Epithelial cell of esophagus (primary cell): ENCODE measurements around the gene PARK7.

Source experiments
- DNase-seq: peaks from one replicate; pipeline ENCODE4 v3.0.0; 2010; ENCODE audit warnings: low read depth
- H3K4me3 ChIP-seq: 2 replicates; pipeline ENCODE4 v1.5.1; 2011; ENCODE audit warnings: mild to moderate bottlenecking, low read length, control low read depth
- TF ChIP-seq, protein P1 (sequence below): IDR thresholded peaks from 2 replicates; pipeline ENCODE4 v1.5.1; 2011; ENCODE audit warnings: low read depth, mild to moderate bottlenecking, low read length, control low read depth, inconsistent platforms; ENCODE audit not compliant: insufficient read depth; ENCODE audit errors: missing control alignments

The PARK7 gene

DNA sequence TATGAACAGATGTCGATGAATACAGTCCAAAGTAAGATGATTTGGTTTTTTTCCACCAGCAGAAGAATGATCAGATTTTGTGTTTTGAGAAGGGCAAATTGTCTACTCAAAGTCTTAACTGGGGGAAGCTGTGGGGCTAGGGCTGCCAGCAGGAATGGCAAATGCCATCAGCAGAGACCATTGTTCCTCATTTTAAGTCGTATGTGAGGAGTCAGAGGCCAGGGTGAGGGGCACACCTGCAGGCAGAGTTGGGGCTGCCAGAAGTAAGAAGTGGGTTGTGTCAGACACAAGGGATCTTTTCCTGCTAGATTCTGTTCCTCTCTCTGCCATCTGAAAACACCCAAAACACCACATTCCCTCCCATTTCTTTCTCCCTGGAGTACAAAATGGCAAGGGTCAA, 8.7 kb downstream of the PARK7 start:
- no peak for DNase-seq
- H3K4me3 ChIP-seq: no peak overlapping the region
- TF ChIP-seq, protein P1, sequence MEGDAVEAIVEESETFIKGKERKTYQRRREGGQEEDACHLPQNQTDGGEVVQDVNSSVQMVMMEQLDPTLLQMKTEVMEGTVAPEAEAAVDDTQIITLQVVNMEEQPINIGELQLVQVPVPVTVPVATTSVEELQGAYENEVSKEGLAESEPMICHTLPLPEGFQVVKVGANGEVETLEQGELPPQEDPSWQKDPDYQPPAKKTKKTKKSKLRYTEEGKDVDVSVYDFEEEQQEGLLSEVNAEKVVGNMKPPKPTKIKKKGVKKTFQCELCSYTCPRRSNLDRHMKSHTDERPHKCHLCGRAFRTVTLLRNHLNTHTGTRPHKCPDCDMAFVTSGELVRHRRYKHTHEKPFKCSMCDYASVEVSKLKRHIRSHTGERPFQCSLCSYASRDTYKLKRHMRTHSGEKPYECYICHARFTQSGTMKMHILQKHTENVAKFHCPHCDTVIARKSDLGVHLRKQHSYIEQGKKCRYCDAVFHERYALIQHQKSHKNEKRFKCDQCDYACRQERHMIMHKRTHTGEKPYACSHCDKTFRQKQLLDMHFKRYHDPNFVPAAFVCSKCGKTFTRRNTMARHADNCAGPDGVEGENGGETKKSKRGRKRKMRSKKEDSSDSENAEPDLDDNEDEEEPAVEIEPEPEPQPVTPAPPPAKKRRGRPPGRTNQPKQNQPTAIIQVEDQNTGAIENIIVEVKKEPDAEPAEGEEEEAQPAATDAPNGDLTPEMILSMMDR: no peak

DNA sequence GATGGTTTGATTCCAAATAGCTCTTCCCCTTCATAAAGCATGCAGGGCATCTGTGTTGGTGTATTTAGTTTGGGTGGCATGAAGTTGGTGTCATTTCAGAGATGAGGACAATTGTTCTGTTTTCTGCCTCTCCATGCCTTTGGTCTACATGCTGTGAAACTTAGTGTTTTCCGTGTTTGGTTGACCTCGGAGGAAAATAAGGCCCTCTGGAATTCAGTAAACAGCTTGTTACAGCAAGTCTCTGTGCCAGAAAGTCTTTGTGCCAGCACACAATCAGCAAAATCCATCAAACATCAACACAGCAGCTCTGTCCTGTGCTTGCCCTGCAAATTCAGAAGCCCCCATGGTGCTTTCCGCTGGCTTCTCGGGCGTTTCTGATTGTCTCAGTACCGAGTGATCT, 9.5 kb downstream of the PARK7 start:
- DNase-seq: no peak
- no peak overlapping the region for H3K4me3 ChIP-seq
- TF ChIP-seq, protein P1: no peak

DNA sequence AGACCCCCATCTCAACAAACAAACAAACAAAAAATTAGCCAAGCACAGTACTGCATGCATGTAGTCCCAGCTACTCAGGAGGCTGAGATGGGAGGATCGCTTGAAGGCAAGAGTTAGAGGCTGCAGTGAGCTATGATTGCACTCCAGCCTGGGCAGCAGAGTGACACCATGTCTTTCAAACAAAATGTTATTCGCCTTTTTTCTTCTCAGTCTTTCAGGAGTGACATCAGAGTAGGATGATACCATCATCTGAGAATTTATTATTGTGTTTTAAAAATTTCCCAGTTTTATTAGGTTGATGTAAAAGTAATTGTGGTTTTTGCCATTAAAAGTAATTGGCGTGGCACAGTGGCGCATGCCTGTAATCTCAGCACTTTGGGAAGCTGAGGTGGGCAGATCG, 10.8 kb downstream of the PARK7 start:
- DNase-seq: no peak
- no peak overlapping the region for H3K4me3 ChIP-seq
- TF ChIP-seq, protein P1: no peak

DNA sequence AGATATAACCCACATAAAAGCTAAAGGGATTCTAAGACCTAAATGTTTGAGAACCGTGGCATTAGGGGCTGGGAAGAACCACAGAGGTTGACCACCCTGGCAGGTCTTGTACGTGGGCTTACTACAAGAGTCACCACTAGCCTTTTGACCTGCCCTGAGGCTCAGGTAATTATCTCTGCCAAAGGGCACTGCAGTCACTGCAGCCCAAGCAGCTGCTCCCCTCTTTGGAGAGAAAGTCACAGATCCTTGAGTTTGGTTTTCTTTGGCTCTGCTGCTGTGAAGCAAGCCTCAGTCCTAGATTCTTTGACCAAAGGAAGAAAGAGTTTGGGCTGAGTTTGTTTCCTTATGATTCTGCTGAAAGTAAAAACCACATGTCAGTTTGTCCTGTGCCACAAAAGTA, 11.6 kb downstream of the PARK7 start:
- no peak for DNase-seq
- TF ChIP-seq, protein P1: no peak
- no peak overlapping the region for H3K4me3 ChIP-seq

DNA sequence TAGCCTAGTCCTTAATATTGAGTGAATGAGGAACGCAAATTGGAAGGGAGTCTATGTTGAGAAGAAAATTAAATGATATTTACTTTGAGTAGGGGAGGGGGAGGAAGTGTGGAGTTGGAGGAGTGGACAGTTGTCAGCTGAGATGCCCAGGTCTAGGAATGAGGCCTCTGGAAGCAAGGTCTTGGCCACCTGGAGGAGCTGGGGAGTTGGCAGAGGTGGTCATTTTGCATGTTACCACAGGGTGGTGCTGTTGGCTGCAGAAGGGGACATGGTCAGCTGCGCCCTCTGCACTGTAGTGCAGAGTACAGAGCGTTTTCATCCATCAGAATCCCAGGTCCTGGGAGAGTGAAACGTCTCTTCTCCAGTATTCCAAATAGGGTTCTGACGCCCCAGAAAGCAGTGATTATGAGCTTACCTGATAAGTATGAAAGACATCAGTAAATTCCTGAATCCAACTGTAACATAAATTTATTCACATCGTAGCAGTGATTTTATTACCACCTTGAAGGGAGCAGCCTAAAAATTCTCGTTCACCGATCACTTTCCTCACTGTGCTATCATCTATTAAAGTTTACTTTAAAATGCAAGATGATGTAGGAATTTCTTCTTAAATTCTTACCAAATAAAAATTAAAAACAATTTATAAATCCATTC, 13.8 kb downstream of the PARK7 start:
- H3K4me3 ChIP-seq: no peak overlapping the region
- DNase-seq: peak; percentile 81
- TF ChIP-seq, protein P1: peak; percentile 98

DNA sequence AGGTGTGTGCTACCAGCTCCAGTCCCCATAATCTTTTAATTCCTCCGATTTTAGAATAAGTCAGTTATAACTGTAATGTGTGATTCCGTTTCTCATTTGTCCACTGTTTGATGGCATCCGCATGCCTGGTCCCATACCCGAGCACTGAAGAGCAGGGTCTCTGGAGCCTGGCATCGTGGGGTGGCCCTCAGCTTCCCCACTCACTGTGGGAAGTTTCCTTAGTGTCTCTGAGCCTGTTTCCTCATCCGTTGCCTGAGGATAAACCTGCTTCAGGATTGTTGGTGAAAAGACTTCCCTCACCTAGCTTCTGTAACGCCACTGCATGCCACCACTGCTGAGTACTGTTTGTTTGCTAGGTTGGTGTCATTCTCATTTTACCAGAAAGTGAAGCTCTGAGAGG, 19.5 kb downstream of the PARK7 start:
- no peak overlapping the region for H3K4me3 ChIP-seq
- DNase-seq: no peak
- TF ChIP-seq, protein P1: no peak

DNA sequence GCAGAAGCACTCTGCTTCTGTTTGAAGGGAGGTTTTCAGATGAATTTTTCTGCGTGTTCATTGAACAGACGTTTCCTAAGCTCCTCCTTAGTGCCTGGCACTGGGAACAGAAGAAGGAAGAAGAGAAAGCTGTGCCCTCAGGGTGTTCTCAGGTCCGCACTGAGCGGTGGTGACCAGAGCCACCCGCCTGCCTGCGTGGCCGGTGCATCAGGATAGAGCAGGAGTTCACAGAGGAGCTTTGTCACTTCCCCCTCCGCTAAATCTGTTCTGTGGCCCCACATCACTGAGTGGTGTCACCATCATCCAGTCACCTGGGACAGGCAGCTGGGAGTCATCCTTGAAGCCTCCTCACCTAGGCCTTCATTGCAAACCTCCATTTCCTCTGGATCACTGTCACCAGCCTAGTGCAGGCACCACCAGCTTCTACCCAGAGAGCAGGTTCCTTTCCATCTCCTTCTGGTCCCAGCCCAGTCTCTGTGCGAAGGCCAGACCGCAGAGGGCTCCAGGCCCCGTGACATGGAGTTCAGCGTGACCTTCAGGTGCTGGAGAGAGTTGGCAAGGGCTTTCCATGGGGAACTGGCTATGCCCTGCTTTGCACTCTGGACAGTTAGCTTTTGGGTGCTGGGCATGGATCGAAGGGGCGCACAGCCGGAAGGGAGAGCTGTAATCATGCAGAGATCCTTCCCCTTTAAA, 21.7 kb downstream of the PARK7 start:
- no peak for DNase-seq
- H3K4me3 ChIP-seq: no peak overlapping the region
- TF ChIP-seq, protein P1: no peak
